K562 (cell line): Measurements from ENCODE around the gene PUM1. TPM values are rescaled to one million over a fixed set of nuclear protein-coding genes. Genes with fewer than 3 reads are reported as not detected.

Experiments
- ATAC-seq: fragments of 200-7000 bp; cut with Tn5 transposase; 3 replicates; pipeline ENCODE4 v1.9.1; 2020; ENCODE audit warnings: moderate library complexity
- BruUV-seq: library from RNA; stranded (reverse); fragments of 400-500 nt; replicated peaks from 2 replicates; lab custom pipeline; 2021; lab: Mats Ljungman, UMichigan
- CTCF ChIA-PET: fragments of 300-600 bp; formaldehyde crosslinking; extraction: SDS; loops from one replicate; lab custom pipeline; 2021; ENCODE audit warnings: low intra/inter-chr PET ratio; lab: Yijun Ruan, JAX
- POLR2A ChIA-PET: fragments of 300-600, 350-650 bp; sonication (Branson Sonifier 250); formaldehyde crosslinking; extraction: SDS; loops from one replicate; lab custom pipeline; 2021; ENCODE audit warnings: antibody characterized with exemption, inconsistent platforms; lab: Yijun Ruan, JAX
- DNase-seq, 4 experiments: peaks; one replicate each; pipeline versions ENCODE4 v3.0.0 to v3.0.0-alpha.2; 2011 to 2018; ENCODE audit warnings: low spot score in 3 of 4, mixed read lengths in 3 of 4; ENCODE audit errors: extremely low read depth in 1 of 4
- FAIRE-seq: peaks from 2 replicates; lab custom pipeline; 2011; peaks lifted over from hg19 to GRCh38; lab: Jason Lieb, UNC
- H2AFZ ChIP-seq: 2 replicates; pipeline ENCODE4 v1.6.0; 2011; ENCODE audit warnings: low read depth, low read length, control low read depth, inconsistent platforms
- H3K27ac ChIP-seq: fragments of 200-600 bp; 3 replicates; pipeline ENCODE4 v1.8.0; 2011; ENCODE audit warnings: low read depth, mild to moderate bottlenecking, control low read depth, inconsistent platforms, low read length, moderate library complexity, mixed read lengths; ENCODE audit errors: extremely low read depth
- H3K27me3 ChIP-seq, 2 experiments: fragments of 300-600 bp in 1 of 2; 2 replicates in 1 of 2; 3 replicates in 1 of 2; pipeline versions ENCODE4 v1.6.0 to v1.8.0; 2011; ENCODE audit warnings: inconsistent platforms in 2 of 2, low read length in 2 of 2, mild to moderate bottlenecking in 1 of 2, mixed read lengths in 1 of 2, moderate library complexity in 1 of 2; ENCODE audit not compliant: control insufficient read depth in 2 of 2, insufficient read depth in 2 of 2
- H3K36me3 ChIP-seq: fragments of 300-600 bp; 3 replicates; pipeline ENCODE4 v1.8.0; 2011; ENCODE audit warnings: mild to moderate bottlenecking, low read length, inconsistent platforms; ENCODE audit not compliant: control insufficient read depth, insufficient read depth
- H3K4me1 ChIP-seq, 2 experiments: fragments of 200-600 bp in 1 of 2; replicated peaks in 1 of 2; 2 replicates in 1 of 2; 3 replicates in 1 of 2; pipeline versions ENCODE4 v1.5.1 to v1.8.0; 2011; ENCODE audit warnings: inconsistent platforms in 2 of 2, low read length in 2 of 2, mild to moderate bottlenecking in 1 of 2, mixed read lengths in 1 of 2, moderate library complexity in 1 of 2; ENCODE audit not compliant: control insufficient read depth in 2 of 2, insufficient read depth in 2 of 2
- H3K4me2 ChIP-seq: 2 replicates; pipeline ENCODE4 v1.6.1; 2011; ENCODE audit warnings: low read length, control low read depth, inconsistent platforms, mixed read lengths; ENCODE audit not compliant: insufficient read depth
- H3K4me3 ChIP-seq: fragments of 200-600 bp; sonication (generic), shearing (Covaris generic); 2 replicates; pipeline ENCODE4 v1.5.1; 2016; ENCODE audit warnings: control low read depth, inconsistent platforms
- H3K79me2 ChIP-seq: fragments of 200-600 bp; 3 replicates; pipeline ENCODE4 v1.8.0; 2011; ENCODE audit warnings: low read length, inconsistent platforms; ENCODE audit not compliant: control insufficient read depth, insufficient read depth
- H3K9ac ChIP-seq, 2 experiments: 2 replicates each; pipeline versions ENCODE4 v1.6.0 to v1.6.1; 2011; ENCODE audit warnings: low read depth in 2 of 2, low read length in 2 of 2, control low read depth in 1 of 2, inconsistent platforms in 1 of 2, mild to moderate bottlenecking in 1 of 2, mixed read lengths in 1 of 2; ENCODE audit not compliant: insufficient read depth in 1 of 2
- H3K9me1 ChIP-seq: one replicate; pipeline ENCODE4 v1.6.0; 2011; ENCODE audit warnings: inconsistent platforms, mild to moderate bottlenecking, low read length, moderate library complexity; ENCODE audit not compliant: control insufficient read depth, insufficient read depth
- H3K9me3 ChIP-seq: replicated peaks from 2 replicates; pipeline ENCODE4 v1.5.1; 2011; ENCODE audit warnings: low read depth, low read length, inconsistent platforms; ENCODE audit not compliant: control insufficient read depth, insufficient read depth
- H4K20me1 ChIP-seq: replicated peaks from 2 replicates; pipeline ENCODE4 v1.6.1; 2011; ENCODE audit warnings: low read length, inconsistent platforms, mixed read lengths; ENCODE audit not compliant: control insufficient read depth, insufficient read depth
- BCOR ChIP-seq: fragments of 450-650 bp; IDR thresholded peaks from 2 replicates; pipeline ENCODE4 v1.6.1; 2016
- CBFB ChIP-seq: sonication (generic); formaldehyde crosslinking; IDR thresholded peaks from 2 replicates; pipeline ENCODE4 v1.4.0; 2020; ENCODE audit warnings: mild to moderate bottlenecking, missing genetic modification reagents
- EHMT2 ChIP-seq: fragments of 450-650 bp; IDR thresholded peaks from 2 replicates; pipeline ENCODE4 v1.6.1; 2018; ENCODE audit warnings: antibody characterized with exemption
- ELF4 ChIP-seq: fragments of 450-650 bp; formaldehyde crosslinking; IDR thresholded peaks from 2 replicates; pipeline ENCODE4 v1.4.0; 2022; ENCODE audit warnings: missing genetic modification characterization
- GABPA ChIP-seq: fragments of 200-800 bp; sonication (Bioruptor generic); conservative IDR thresholded peaks from 2 replicates; pipeline ENCODE4 v1.6.1; 2016; ENCODE audit warnings: low read depth, missing genetic modification characterization, missing compliant biosample characterization
- HDAC1 ChIP-seq, 2 experiments: fragments of 450-650 bp; IDR thresholded peaks; 2 replicates each; pipeline ENCODE4 v1.6.1; 2016 to 2017; ENCODE audit warnings: inconsistent platforms in 1 of 2, mild to moderate bottlenecking in 1 of 2, moderate library complexity in 1 of 2
- MTA2 ChIP-seq: fragments of 450-650 bp; IDR thresholded peaks from 2 replicates; pipeline ENCODE4 v1.6.1; 2016; ENCODE audit warnings: low read depth
- MYC ChIP-seq, 2 experiments: fragments of 250-450 bp in 1 of 2; sonication (Bioruptor Pico) in 1 of 2; IDR thresholded peaks; 2 replicates each; pipeline versions ENCODE4 v1.5.1 to v1.6.1; 2012 to 2021; ENCODE audit warnings: low read depth in 2 of 2, borderline replicate concordance in 1 of 2, improper control_type of control experiment in 1 of 2, low read length in 1 of 2, mild to moderate bottlenecking in 1 of 2, moderate library complexity in 1 of 2
- NONO ChIP-seq, 2 experiments: fragments of 200-400 bp in 1 of 2; fragments of 450-650 bp in 1 of 2; formaldehyde crosslinking in 1 of 2; IDR thresholded peaks; 2 replicates each; pipeline ENCODE4 v1.6.1; 2017; ENCODE audit warnings: low read depth in 2 of 2, mild to moderate bottlenecking in 2 of 2, moderate library complexity in 2 of 2, low read length in 1 of 2
- NR2C2 ChIP-seq, 2 experiments: fragments of 200-800 bp in 1 of 2; sonication (Bioruptor generic) in 1 of 2; sonication (generic) in 1 of 2; formaldehyde crosslinking in 1 of 2; IDR thresholded peaks; 2 replicates each; pipeline versions ENCODE4 v1.6.1 to v1.8.0; 2016 to 2022; ENCODE audit warnings: mild to moderate bottlenecking in 1 of 2, missing compliant biosample characterization in 1 of 2, missing genetic modification characterization in 1 of 2, missing genetic modification reagents in 1 of 2
- RFX5 ChIP-seq: IDR thresholded peaks from 2 replicates; pipeline ENCODE4 v1.6.1; 2011; ENCODE audit warnings: low read depth, mild to moderate bottlenecking, improper control_type of control experiment, low read length
- SAFB ChIP-seq: fragments of 200-400 bp; formaldehyde crosslinking; IDR thresholded peaks from 2 replicates; pipeline ENCODE4 v1.6.1; 2017; ENCODE audit warnings: low read depth, low read length, borderline replicate concordance
- SMARCE1 ChIP-seq: fragments of 450-650 bp; IDR thresholded peaks from 2 replicates; pipeline ENCODE4 v1.7.1; 2016; ENCODE audit warnings: mild to moderate bottlenecking
- XRCC4 ChIP-seq: IDR thresholded peaks from one replicate; pipeline ENCODE4 v1.6.1; 2011; ENCODE audit not compliant: insufficient read depth, insufficient read length; ENCODE audit errors: extremely low read depth
- ZNF644 ChIP-seq: fragments of 200-800 bp; sonication (Bioruptor generic); IDR thresholded peaks from 2 replicates; pipeline ENCODE4 v1.6.1; 2016; ENCODE audit warnings: low read depth, missing genetic modification characterization, missing compliant biosample characterization
- ZNF79 ChIP-seq: fragments of 250-450 bp; sonication (Bioruptor Pico); IDR thresholded peaks from 2 replicates; pipeline ENCODE4 v1.4.0; 2020; ENCODE audit warnings: low read depth, mild to moderate bottlenecking, moderate library complexity
- WGBS: fragments of 100-300 bp; shearing (Covaris generic); methylation state at CpG from one replicate; pipeline ENCODE4 v1.1.6; 2016; ENCODE audit warnings: low coverage, mixed read lengths; ENCODE audit not compliant: insufficient coverage; ENCODE audit errors: missing lambda C conversion rate; 5-methylcytosine and 5-hydroxymethylcytosine counted together
- in situ Hi-C: fragments of 300-500 bp; cut with MboI; formaldehyde crosslinking; loops from 4 replicates; pipeline ENCODE4 v1.15.0; 2018; ENCODE audit warnings: inconsistent platforms, mixed read lengths
- intact Hi-C: fragments of 100-400 bp; cut with micrococcal nuclease; formaldehyde crosslinking; loops from 2 replicates; pipeline ENCODE4 v1.14.2; 2022
- polyA plus RNA-seq, 8 experiments: library from polyadenylated mRNA; depleted of rRNA in 4 of 8; stranded (reverse) in 5 of 8; unstranded in 3 of 8; fragments of >200 nt; fragmentation: Nextera tagmentation in 2 of 8; fragmentation: Illumina TruSeq in 1 of 8; extraction: Ambion mirVana in 2 of 8; extraction: Trizol in 1 of 8; gene quantifications; 2 replicates each; pipeline versions ENCODE4 v1.2.1 to v1.2.3, GENCODE V29; 2011 to 2014; ENCODE audit warnings: inconsistent platforms in 1 of 8, missing spikeins in 1 of 8
- total RNA-seq, 7 experiments: library from RNA; depleted of rRNA in 6 of 7; stranded (reverse); fragments of >200 nt in 6 of 7; fragmentation: Illumina TruSeq in 2 of 7; extraction: Trizol in 2 of 7; gene quantifications; 2 replicates each; pipeline versions ENCODE4 v1.2.1 to v1.2.3, GENCODE V29; 2011 to 2021; ENCODE audit warnings: low replicate concordance in 1 of 7
- TF ChIP-seq, protein P1 (sequence below): fragments of 250-450 bp; sonication (Bioruptor Pico); IDR thresholded peaks from 2 replicates; pipeline ENCODE4 v1.4.0; 2020
- TF ChIP-seq, protein P2 (sequence below), 2 experiments: fragments of 250-450 bp in 1 of 2; fragments of 450-650 bp in 1 of 2; sonication (Bioruptor Pico) in 1 of 2; IDR thresholded peaks; 2 replicates each; pipeline versions ENCODE4 v1.6.1 to v1.8.0; 2016 to 2021; ENCODE audit warnings: mild to moderate bottlenecking in 2 of 2, moderate library complexity in 2 of 2, missing compliant biosample characterization in 1 of 2, missing genetic modification characterization in 1 of 2
- TF ChIP-seq, protein P3 (sequence below), 3 experiments: fragments of 200-800 bp in 1 of 3; sonication (Bioruptor generic) in 1 of 3; sonication (generic) in 1 of 3; formaldehyde crosslinking in 1 of 3; IDR thresholded peaks; 2 replicates each; pipeline versions ENCODE4 v1.6.1 to v1.8.0; 2016 to 2022; ENCODE audit warnings: mild to moderate bottlenecking in 2 of 3, missing compliant biosample characterization in 2 of 3, missing genetic modification characterization in 2 of 3, missing genetic modification reagents in 1 of 3

PUM1 gene
- total and polyA plus RNA-seq, 9 of the 15 experiments (the other 6 are each of a cell fraction or from before 2014, with no cell fraction given), result 37.7 to 104 (median 55.7) TPM

DNA sequence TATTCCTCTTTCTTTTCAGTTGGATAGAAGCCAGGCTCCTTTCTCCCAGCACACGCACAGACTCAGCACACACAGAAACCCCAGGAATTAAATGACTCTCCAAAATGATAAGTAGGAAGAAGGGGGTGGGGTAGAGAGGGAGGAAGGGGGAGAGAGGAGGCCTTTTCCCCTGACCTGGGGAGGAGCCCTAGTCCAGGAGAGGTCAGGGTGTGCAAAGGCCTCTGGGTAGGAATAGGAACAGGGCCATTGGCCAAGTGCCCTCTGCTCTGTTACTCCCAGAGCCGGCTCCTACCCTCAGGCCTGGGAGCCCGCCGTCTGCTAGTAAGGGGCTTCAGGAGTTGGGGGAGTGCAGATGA, 35.6 kb upstream of the PUM1 start:
- H3K4me2 ChIP-seq, result peak overlapping the region; percentile 70
- CTCF ChIA-PET, result interaction anchor here (0.7 kb wide), 1 partner anchor 57 kb away, joined by 3 read pairs; no protein-coding TSS in a partner anchor
- TF ChIP-seq MYC (IDR thresholded peaks at IDR 0.05; ENCODE audit: low read depth, low read length), result no peak
- TF ChIP-seq MYC (CRISPR knock-in tag; IDR thresholded peaks at IDR 0.05; ENCODE audit: borderline replicate concordance, low read depth), result peak; percentile 69; the same call in 1 of the 2 replicates
- no peak for TF ChIP-seq NONO (IDR thresholded peaks at IDR 0.05; ENCODE audit: low read depth in 2 of 2, low read length in 1 of 2)
- TF ChIP-seq, protein P1, sequence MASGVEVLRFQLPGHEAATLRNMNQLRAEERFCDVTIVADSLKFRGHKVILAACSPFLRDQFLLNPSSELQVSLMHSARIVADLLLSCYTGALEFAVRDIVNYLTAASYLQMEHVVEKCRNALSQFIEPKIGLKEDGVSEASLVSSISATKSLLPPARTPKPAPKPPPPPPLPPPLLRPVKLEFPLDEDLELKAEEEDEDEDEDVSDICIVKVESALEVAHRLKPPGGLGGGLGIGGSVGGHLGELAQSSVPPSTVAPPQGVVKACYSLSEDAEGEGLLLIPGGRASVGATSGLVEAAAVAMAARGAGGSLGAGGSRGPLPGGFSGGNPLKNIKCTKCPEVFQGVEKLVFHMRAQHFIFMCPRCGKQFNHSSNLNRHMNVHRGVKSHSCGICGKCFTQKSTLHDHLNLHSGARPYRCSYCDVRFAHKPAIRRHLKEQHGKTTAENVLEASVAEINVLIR, result peak; percentile 50; the same call in 1 of the 2 replicates
- peak; percentile 83 for TF ChIP-seq ELF4 (CRISPR knock-in tag)
- TF ChIP-seq EHMT2, result no peak
- TF ChIP-seq, protein P2, sequence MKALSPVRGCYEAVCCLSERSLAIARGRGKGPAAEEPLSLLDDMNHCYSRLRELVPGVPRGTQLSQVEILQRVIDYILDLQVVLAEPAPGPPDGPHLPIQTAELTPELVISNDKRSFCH (CRISPR knock-in tag; IDR thresholded peaks at IDR 0.05), result 0 out of 2 replicates have a peak, but pooled peaks have one; percentile 60
- TF ChIP-seq, protein P2 (tag; IDR thresholded peaks at IDR 0.05), result no peak
- TF ChIP-seq RFX5, result no peak
- TF ChIP-seq CBFB (CRISPR knock-in tag), result no peak
- TF ChIP-seq ZNF644 (tag), result peak; percentile 69; the same call in 1 of the 2 replicates
- no peak for TF ChIP-seq GABPA (tag)
- TF ChIP-seq MTA2, result peak; percentile 44; the same call in 1 of the 2 replicates
- TF ChIP-seq ZNF79 (CRISPR knock-in tag), result peak; percentile 74
- TF ChIP-seq NR2C2 (CRISPR knock-in tag; IDR thresholded peaks at IDR 0.05), result 0 out of 2 replicates have a peak, but pooled peaks have one; percentile 40
- peak; percentile 93 for TF ChIP-seq NR2C2 (tag; IDR thresholded peaks at IDR 0.05)
- TF ChIP-seq SMARCE1, result no peak
- TF ChIP-seq SAFB, result no peak
- 0 out of 4 replicates have a peak, but pooled peaks of 1 of the 2 experiments have one; percentile 40 for TF ChIP-seq HDAC1 (IDR thresholded peaks at IDR 0.05)
- no peak for TF ChIP-seq BCOR
- TF ChIP-seq, protein P3, sequence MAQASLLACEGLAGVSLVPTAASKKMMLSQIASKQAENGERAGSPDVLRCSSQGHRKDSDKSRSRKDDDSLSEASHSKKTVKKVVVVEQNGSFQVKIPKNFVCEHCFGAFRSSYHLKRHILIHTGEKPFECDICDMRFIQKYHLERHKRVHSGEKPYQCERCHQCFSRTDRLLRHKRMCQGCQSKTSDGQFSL (CRISPR knock-in tag; IDR thresholded peaks at IDR 0.05), result no peak
- TF ChIP-seq, protein P3 (tag; IDR thresholded peaks at IDR 0.05), result peak in 1 of 2 experiments; percentile 80; a peak in 2 of 4 replicates
- no peak for TF ChIP-seq XRCC4

More for the DNA sequence above, 35.6 kb upstream of the PUM1 start:
- in situ Hi-C loops, result no loop called here
- DNase-seq, result peak; percentile 76 to 86 (median 81)
- FAIRE-seq, result peak; percentile 84
- Histone ChIP-seq H3K27me3 (no peaks in the 10 kb centered on the region), H3K4me3 (no peak overlapping the region), H3K9me1 (no peaks in the 10 kb centered on the region), H3K36me3 (no peaks in the 10 kb centered on the region), H3K79me2 (no peaks in the 10 kb centered on the region), H2AFZ (peak overlapping the region; percentile 93), H3K4me1 (peaks cover 14 to 15% of the 10 kb centered on the region in 2 experiments; a peak in 4 of 5 replicates), H3K27ac (peak overlapping the region; percentile 72), H3K9ac (peak overlapping the region; percentile 31 to 75; a peak in 3 of 4 replicates), H4K20me1 (no peaks in the 10 kb centered on the region), H3K9me3 (no peaks in the 10 kb centered on the region)
- POLR2A ChIA-PET, result interaction anchor here (0.7 to 1.3 kb wide), 6 partner anchors 8 to 35 kb away, joined by 3 to 6 read pairs (median 3); partner anchors contain the start of gene PUM1
- WGBS, result 36% methylated on average over 4 of the region's 4 CpGs
- intact Hi-C loops, result loop anchor here (2.0 kb wide), 1 partner anchor 54 kb away; no protein-coding TSS in a partner anchor
- peak; percentile 94 for ATAC-seq
- BruUV-seq, result no TSS peak
